ENCODE data around the gene DLG5.

Gene DLG5

DNA sequence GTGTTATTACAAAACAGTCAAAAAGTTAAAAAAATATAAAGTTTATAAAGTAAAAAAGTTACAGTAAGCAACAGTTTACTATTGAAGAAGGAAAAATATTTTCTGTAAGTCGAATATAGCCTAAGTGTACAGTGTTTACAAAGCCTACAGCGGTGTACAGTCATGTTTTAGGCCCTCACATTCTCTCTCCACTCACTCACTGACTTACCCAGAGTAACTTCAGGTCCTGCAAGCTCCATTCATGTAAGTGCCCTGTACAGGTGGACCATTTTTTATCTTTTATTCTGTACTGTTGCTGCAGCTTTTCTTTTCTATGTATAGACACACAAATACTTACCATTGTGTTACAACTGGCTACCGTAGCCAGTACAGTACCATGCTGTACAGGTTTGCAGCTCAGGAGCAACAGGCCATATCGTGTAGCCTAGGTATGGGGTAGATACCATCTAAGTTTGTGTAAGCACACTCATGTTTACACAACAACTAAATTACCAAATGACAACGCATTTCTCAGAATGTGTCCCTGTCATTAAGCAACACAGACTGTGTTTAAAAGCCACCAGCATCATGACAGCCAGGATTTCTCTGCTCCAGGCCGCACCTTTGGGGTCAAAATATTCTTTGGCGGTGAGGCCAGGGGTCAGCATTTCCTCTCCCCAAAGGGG is 67.2 kb downstream of the DLG5 start:
- DNase-seq, result no peak
- no peaks in the 10 kb centered on the region for H3K27me3 ChIP-seq (ENCODE audit: insufficient read depth, low read length, poor library complexity)
- H3K9ac ChIP-seq (ENCODE audit: low read depth, low read length), result no peak overlapping the region
- no peak for ATAC-seq (ENCODE audit: insufficient read depth, low read depth)
- H3K9me3 ChIP-seq (ENCODE audit: insufficient read depth, low read length, severe bottlenecking), result no peaks in the 10 kb centered on the region
- no peaks in the 10 kb centered on the region for H3K4me1 ChIP-seq (ENCODE audit: insufficient read depth, low read length)
- no peak overlapping the region for H2AFZ ChIP-seq (ENCODE audit: low read depth, low read length)
- no peaks in the 10 kb centered on the region for H3K79me2 ChIP-seq (ENCODE audit: insufficient read depth, low read length)
- no peak overlapping the region for H3K27ac ChIP-seq (ENCODE audit: low read length)
- H3K4me2 ChIP-seq (ENCODE audit: insufficient read depth, low read length), result no peak overlapping the region
- no peak overlapping the region for H3K4me3 ChIP-seq (ENCODE audit: low read depth in 1 of 2, low read length in 2 of 2)
- peaks cover 5% of the 10 kb centered on the region; the same call in 1 of the 2 replicates for H4K20me1 ChIP-seq (ENCODE audit: insufficient read depth, low read length)
- peaks cover 14% of the 10 kb centered on the region for H3K36me3 ChIP-seq (ENCODE audit: insufficient read depth, low read length)
- no peak for TF ChIP-seq EZH2 (IDR thresholded peaks at IDR 0.05; ENCODE audit: borderline replicate concordance, low read depth, low read length, severe bottlenecking)
- TF ChIP-seq, protein P1, sequence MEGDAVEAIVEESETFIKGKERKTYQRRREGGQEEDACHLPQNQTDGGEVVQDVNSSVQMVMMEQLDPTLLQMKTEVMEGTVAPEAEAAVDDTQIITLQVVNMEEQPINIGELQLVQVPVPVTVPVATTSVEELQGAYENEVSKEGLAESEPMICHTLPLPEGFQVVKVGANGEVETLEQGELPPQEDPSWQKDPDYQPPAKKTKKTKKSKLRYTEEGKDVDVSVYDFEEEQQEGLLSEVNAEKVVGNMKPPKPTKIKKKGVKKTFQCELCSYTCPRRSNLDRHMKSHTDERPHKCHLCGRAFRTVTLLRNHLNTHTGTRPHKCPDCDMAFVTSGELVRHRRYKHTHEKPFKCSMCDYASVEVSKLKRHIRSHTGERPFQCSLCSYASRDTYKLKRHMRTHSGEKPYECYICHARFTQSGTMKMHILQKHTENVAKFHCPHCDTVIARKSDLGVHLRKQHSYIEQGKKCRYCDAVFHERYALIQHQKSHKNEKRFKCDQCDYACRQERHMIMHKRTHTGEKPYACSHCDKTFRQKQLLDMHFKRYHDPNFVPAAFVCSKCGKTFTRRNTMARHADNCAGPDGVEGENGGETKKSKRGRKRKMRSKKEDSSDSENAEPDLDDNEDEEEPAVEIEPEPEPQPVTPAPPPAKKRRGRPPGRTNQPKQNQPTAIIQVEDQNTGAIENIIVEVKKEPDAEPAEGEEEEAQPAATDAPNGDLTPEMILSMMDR (IDR thresholded peaks at IDR 0.05; ENCODE audit: borderline replicate concordance, extremely low read depth, low read length, poor library complexity, severe bottlenecking), result no peak

DNA sequence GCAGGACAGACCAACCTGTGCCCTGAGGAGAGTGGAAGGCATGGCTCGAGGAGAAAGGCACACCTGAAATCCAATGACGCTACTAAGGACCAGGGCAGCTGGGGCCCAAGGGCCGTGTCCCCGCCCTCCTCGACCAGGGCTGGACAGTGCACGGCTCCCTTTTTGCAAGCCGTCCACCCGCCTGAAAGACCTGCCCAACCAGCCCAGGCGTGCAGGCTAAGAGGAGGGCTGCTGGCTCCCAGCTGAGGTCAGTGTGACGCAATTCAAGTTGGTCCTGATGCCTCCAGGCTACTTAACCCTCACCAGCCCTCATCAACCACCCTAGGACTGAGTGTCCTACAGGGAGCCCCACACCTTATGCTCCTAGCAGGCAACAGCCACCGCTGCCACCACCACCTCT is 69.3 kb downstream of the DLG5 start:
- H3K4me3 ChIP-seq (ENCODE audit: low read depth in 1 of 2, low read length in 2 of 2), result no peak overlapping the region
- H3K4me1 ChIP-seq (ENCODE audit: insufficient read depth, low read length), result no peaks in the 10 kb centered on the region
- no peak overlapping the region for H3K4me2 ChIP-seq (ENCODE audit: insufficient read depth, low read length)
- H3K36me3 ChIP-seq (ENCODE audit: insufficient read depth, low read length), result peaks cover 33% of the 10 kb centered on the region
- ATAC-seq (ENCODE audit: insufficient read depth, low read depth) (no peak), DNase-seq (no peak)
- no peak overlapping the region for H3K9ac ChIP-seq (ENCODE audit: low read depth, low read length)
- H3K79me2 ChIP-seq (ENCODE audit: insufficient read depth, low read length), result no peaks in the 10 kb centered on the region
- no peaks in the 10 kb centered on the region for H3K27me3 ChIP-seq (ENCODE audit: insufficient read depth, low read length, poor library complexity)
- H2AFZ ChIP-seq (ENCODE audit: low read depth, low read length), result no peak overlapping the region
- no peak overlapping the region for H3K27ac ChIP-seq (ENCODE audit: low read length)
- TF ChIP-seq, protein P1 (IDR thresholded peaks at IDR 0.05; ENCODE audit: borderline replicate concordance, extremely low read depth, low read length, poor library complexity, severe bottlenecking), result no peak
- TF ChIP-seq EZH2 (IDR thresholded peaks at IDR 0.05; ENCODE audit: borderline replicate concordance, low read depth, low read length, severe bottlenecking), result no peak
- H4K20me1 ChIP-seq (ENCODE audit: insufficient read depth, low read length), result 0 out of 2 replicates have a peak, but pooled peaks cover 5% of the 10 kb centered on the region
- no peaks in the 10 kb centered on the region for H3K9me3 ChIP-seq (ENCODE audit: insufficient read depth, low read length, severe bottlenecking)

GRCh38 chr10:77856566-77856965 is 70.0 kb downstream of the DLG5 start:
- Histone ChIP-seq H3K27me3 (ENCODE audit: insufficient read depth, low read length, poor library complexity) (no peaks in the 10 kb centered on the region), H3K9me3 (ENCODE audit: insufficient read depth, low read length, severe bottlenecking) (no peaks in the 10 kb centered on the region), H3K4me1 (ENCODE audit: insufficient read depth, low read length) (no peaks in the 10 kb centered on the region), H3K4me3 (ENCODE audit: low read depth in 1 of 2, low read length in 2 of 2) (no peak overlapping the region), H4K20me1 (ENCODE audit: insufficient read depth, low read length) (0 out of 2 replicates have a peak, but pooled peaks cover 5% of the 10 kb centered on the region), H3K4me2 (ENCODE audit: insufficient read depth, low read length) (no peak overlapping the region), H3K9ac (ENCODE audit: low read depth, low read length) (no peak overlapping the region), H3K36me3 (ENCODE audit: insufficient read depth, low read length) (peaks cover 33% of the 10 kb centered on the region), H3K27ac (ENCODE audit: low read length) (no peak overlapping the region), H2AFZ (ENCODE audit: low read depth, low read length) (no peak overlapping the region), H3K79me2 (ENCODE audit: insufficient read depth, low read length) (no peaks in the 10 kb centered on the region)
- DNase-seq (no peak), ATAC-seq (ENCODE audit: insufficient read depth, low read depth) (no peak)
- no peak for TF ChIP-seq EZH2 (IDR thresholded peaks at IDR 0.05; ENCODE audit: borderline replicate concordance, low read depth, low read length, severe bottlenecking)
- TF ChIP-seq, protein P1 (IDR thresholded peaks at IDR 0.05; ENCODE audit: borderline replicate concordance, extremely low read depth, low read length, poor library complexity, severe bottlenecking), result no peak
